HepG2 (cell line): Measurements from ENCODE around the gene NAV3. TPM values are rescaled to one million over a fixed set of nuclear protein-coding genes. Genes with fewer than 3 reads are reported as not detected.

ENCODE experiments used
- ATAC-seq: fragments of 200-7000 bp; cut with Tn5 transposase; 3 replicates; pipeline ENCODE4 v1.9.1; 2020; ENCODE audit warnings: mild to moderate bottlenecking, moderate library complexity
- BruUV-seq: library from RNA; stranded (reverse); fragments of 400-500 nt; replicated peaks from 2 replicates; lab custom pipeline; 2021; lab: Mats Ljungman, UMichigan
- CTCF ChIA-PET: fragments of 300-600 bp; formaldehyde crosslinking; extraction: SDS; loops from one replicate; lab custom pipeline; 2021; ENCODE audit warnings: low total read pairs, inconsistent platforms, low intra/inter-chr PET ratio; lab: Yijun Ruan, JAX
- POLR2A ChIA-PET: fragments of 350-600 bp; sonication (Branson Sonifier 250); formaldehyde crosslinking; loops from one replicate; lab custom pipeline; 2020; ENCODE audit warnings: antibody characterized with exemption, inconsistent platforms; lab: Yijun Ruan, JAX
- DNase-seq: peaks from one replicate; pipeline ENCODE4 v3.0.0-alpha.2; 2015; ENCODE audit warnings: low spot score
- FAIRE-seq: peaks from 3 replicates; lab custom pipeline; 2011; peaks lifted over from hg19 to GRCh38; lab: Jason Lieb, UNC
- H2AFZ ChIP-seq: one replicate; pipeline ENCODE4 v1.6.1; 2011; ENCODE audit warnings: low read length, inconsistent platforms
- H3K27ac ChIP-seq: fragments of 300-600 bp; 3 replicates; pipeline ENCODE4 v1.8.0; 2011; ENCODE audit warnings: mixed run types, mild to moderate bottlenecking, mixed read lengths, low read length, inconsistent platforms; ENCODE audit not compliant: insufficient read depth; ENCODE audit errors: extremely low read length
- H3K27me3 ChIP-seq, 2 experiments: fragments of 200-600 bp in 1 of 2; 2 replicates in 1 of 2; 3 replicates in 1 of 2; pipeline versions ENCODE4 v1.6.0 to v1.8.0; 2011; ENCODE audit warnings: low read length in 2 of 2, mild to moderate bottlenecking in 2 of 2, moderate library complexity in 2 of 2, inconsistent platforms in 1 of 2; ENCODE audit not compliant: insufficient read depth in 2 of 2, control insufficient read depth in 1 of 2
- H3K36me3 ChIP-seq, 2 experiments: fragments of 200-600 bp in 1 of 2; replicated peaks in 1 of 2; 2 replicates in 1 of 2; 3 replicates in 1 of 2; pipeline versions ENCODE4 v1.5.1 to v1.8.0; 2011; ENCODE audit warnings: low read length in 2 of 2, inconsistent platforms in 1 of 2; ENCODE audit not compliant: insufficient read depth in 2 of 2, control insufficient read depth in 1 of 2
- H3K4me1 ChIP-seq: 2 replicates; pipeline ENCODE4 v1.5.1; 2012; ENCODE audit warnings: low read length, inconsistent platforms; ENCODE audit not compliant: insufficient read depth
- H3K4me2 ChIP-seq: 2 replicates; pipeline ENCODE4 v1.6.0; 2011; ENCODE audit warnings: low read depth, low read length, inconsistent platforms
- H3K4me3 ChIP-seq, 3 experiments: fragments of 200-600 bp in 1 of 3; sonication (generic), shearing (Covaris generic) in 1 of 3; replicated peaks in 1 of 3; 2 replicates each; pipeline ENCODE4 v1.5.1; 2011 to 2016; ENCODE audit warnings: low read length in 3 of 3, inconsistent platforms in 2 of 3, low read depth in 2 of 3, mild to moderate bottlenecking in 2 of 3, control low read depth in 1 of 3, mixed read lengths in 1 of 3; ENCODE audit not compliant: insufficient read depth in 1 of 3
- H3K79me2 ChIP-seq: one replicate; pipeline ENCODE4 v1.6.1; 2011; ENCODE audit warnings: low read length, inconsistent platforms; ENCODE audit not compliant: insufficient read depth
- H3K9ac ChIP-seq: 2 replicates; pipeline ENCODE4 v1.6.0; 2011; ENCODE audit warnings: mild to moderate bottlenecking, low read depth, low read length, inconsistent platforms; ENCODE audit not compliant: insufficient read depth
- H3K9me3 ChIP-seq: 2 replicates; pipeline ENCODE4 v1.5.1; 2012; ENCODE audit warnings: mild to moderate bottlenecking, low read length
- H4K20me1 ChIP-seq: 2 replicates; pipeline ENCODE4 v1.6.0; 2011; ENCODE audit warnings: inconsistent platforms, mild to moderate bottlenecking, low read length, moderate library complexity; ENCODE audit not compliant: insufficient read depth
- BCLAF1 ChIP-seq: fragments of 450-650 bp; IDR thresholded peaks from 2 replicates; pipeline ENCODE4 v1.6.1; 2017; ENCODE audit warnings: mild to moderate bottlenecking
- GTF3A ChIP-seq: sonication (generic); formaldehyde crosslinking; conservative IDR thresholded peaks from 2 replicates; pipeline ENCODE4 v1.4.0; 2020; ENCODE audit warnings: mild to moderate bottlenecking, missing genetic modification reagents
- HES4 ChIP-seq: sonication (generic); formaldehyde crosslinking; IDR thresholded peaks from 2 replicates; pipeline ENCODE4 v1.9.0; 2021; ENCODE audit warnings: mild to moderate bottlenecking, missing genetic modification reagents, borderline replicate concordance
- HOXA5 ChIP-seq: sonication (generic); formaldehyde crosslinking; IDR thresholded peaks from 2 replicates; pipeline ENCODE4 v1.4.0; 2020; ENCODE audit warnings: missing genetic modification reagents
- HOXA9 ChIP-seq: sonication (generic); formaldehyde crosslinking; IDR thresholded peaks from 2 replicates; pipeline ENCODE4 v1.8.1; 2022; ENCODE audit warnings: missing genetic modification reagents, mild to moderate bottlenecking, moderate library complexity, borderline replicate concordance
- MED8 ChIP-seq: sonication (generic); formaldehyde crosslinking; IDR thresholded peaks from 2 replicates; pipeline ENCODE4 v1.8.1; 2023; ENCODE audit warnings: mild to moderate bottlenecking, missing genetic modification reagents; ENCODE audit not compliant: insufficient replicate concordance
- MTA3 ChIP-seq: sonication (generic); formaldehyde crosslinking; IDR thresholded peaks from 2 replicates; pipeline ENCODE4 v1.4.0; 2020; ENCODE audit warnings: missing genetic modification reagents
- RBM22 ChIP-seq: fragments of 200-400 bp; formaldehyde crosslinking; optimal IDR thresholded peaks from 2 replicates; pipeline ENCODE3; 2017; ENCODE audit warnings: mild to moderate bottlenecking, low read length, moderate library complexity
- SAFB2 ChIP-seq: sonication (generic); formaldehyde crosslinking; IDR thresholded peaks from 2 replicates; pipeline ENCODE4 v1.5.1; 2020; ENCODE audit warnings: missing genetic modification reagents, low read depth, mild to moderate bottlenecking, borderline replicate concordance
- SOX5 ChIP-seq: IDR thresholded peaks from 2 replicates; pipeline ENCODE4 v1.6.1; 2016; ENCODE audit warnings: borderline replicate concordance
- USF2 ChIP-seq, 2 experiments: sonication (generic) in 1 of 2; formaldehyde crosslinking in 1 of 2; IDR thresholded peaks; 2 replicates each; pipeline versions ENCODE4 v1.5.1 to v1.6.1; 2011 to 2020; ENCODE audit warnings: borderline replicate concordance in 1 of 2, low read depth in 1 of 2, low read length in 1 of 2, mild to moderate bottlenecking in 1 of 2, missing genetic modification reagents in 1 of 2, moderate library complexity in 1 of 2
- ZBTB10 ChIP-seq: sonication (generic); formaldehyde crosslinking; IDR thresholded peaks from 2 replicates; pipeline ENCODE4 v1.4.0; 2020; ENCODE audit warnings: missing genetic modification reagents, borderline replicate concordance
- ZNF75D ChIP-seq: sonication (generic); formaldehyde crosslinking; IDR thresholded peaks from 2 replicates; pipeline ENCODE4 v1.8.1; 2023; ENCODE audit warnings: missing genetic modification reagents, mild to moderate bottlenecking, borderline replicate concordance
- ZNF784 ChIP-seq: sonication (generic); formaldehyde crosslinking; IDR thresholded peaks from 2 replicates; pipeline ENCODE4 v1.5.1; 2020; ENCODE audit warnings: missing genetic modification reagents, mild to moderate bottlenecking, borderline replicate concordance
- ZNF788 ChIP-seq: sonication (generic); formaldehyde crosslinking; IDR thresholded peaks from 2 replicates; pipeline ENCODE4 v1.5.0; 2020; ENCODE audit warnings: mild to moderate bottlenecking, missing genetic modification reagents, borderline replicate concordance
- WGBS: methylation state at CpG from one replicate; pipeline ENCODE4 v1.1.6; 2017; ENCODE audit warnings: low lambda C conversion rate; 5-methylcytosine and 5-hydroxymethylcytosine counted together
- in situ Hi-C: cut with HindIII; loops from 2 replicates; pipeline ENCODE4 v1.10.0; 2017; ENCODE audit warnings: low pct_unique_long_range_greater_than_20kb; ENCODE audit not compliant: extremely low pct_ligation_motif_present
- intact Hi-C: fragments of 100-400 bp; cut with micrococcal nuclease; formaldehyde crosslinking; loops from one replicate; pipeline ENCODE4 v1.10.0; 2022; ENCODE audit not compliant: unreplicated experiment
- polyA plus RNA-seq, 8 experiments: library from polyadenylated mRNA; depleted of rRNA in 3 of 8; stranded (reverse) in 7 of 8; unstranded in 1 of 8; fragments of >200 nt; fragmentation: Illumina TruSeq in 4 of 8; extraction: Trizol in 4 of 8; gene quantifications; 2 replicates each; pipeline versions ENCODE4 v1.2.1 to v1.2.3, GENCODE V29; 2011 to 2016; ENCODE audit warnings: low read depth in 4 of 8, missing spikeins in 1 of 8, mixed read lengths in 1 of 8; ENCODE audit not compliant: insufficient read depth in 1 of 8
- total RNA-seq, 5 experiments: library from RNA; depleted of rRNA; stranded (reverse); fragments of >200 nt; fragmentation: Illumina TruSeq; extraction: Trizol; gene quantifications; 2 replicates each; pipeline ENCODE4 v1.2.3, GENCODE V29; 2016; ENCODE audit warnings: low read depth in 1 of 5

NAV3 gene
- total and polyA plus RNA-seq, 2 of the 13 experiments (the other 11 are each of a cell fraction or from before 2014, with no cell fraction given): 0.01 to 0.18 TPM

- Histone ChIP-seq H3K27ac (no peak overlapping the region), H3K4me2 (no peak overlapping the region), H2AFZ (no peak overlapping the region), H3K27me3 (no peaks in the 10 kb centered on the region), H3K4me1 (no peaks in the 10 kb centered on the region), H3K36me3 (no peaks in the 10 kb centered on the region), H3K9ac (no peak overlapping the region), H3K9me3 (no peaks in the 10 kb centered on the region), H4K20me1 (no peaks in the 10 kb centered on the region), H3K79me2 (no peaks in the 10 kb centered on the region), H3K4me3 (no peak overlapping the region)
- ChIA-PET POLR2A (no interaction called here), CTCF (no interaction called here)
- no peak for TF ChIP-seq HOXA9 (CRISPR knock-in tag)
- TF ChIP-seq ZBTB10 (CRISPR knock-in tag): no peak
- no peak for TF ChIP-seq ZNF788 (CRISPR knock-in tag)
- TF ChIP-seq ZNF784 (CRISPR knock-in tag): no peak
- no peak for TF ChIP-seq MTA3
- no peak for TF ChIP-seq ZNF75D (CRISPR knock-in tag)
- no peak for TF ChIP-seq BCLAF1
- no peak for TF ChIP-seq HOXA5 (CRISPR knock-in tag)
- TF ChIP-seq SOX5 (CRISPR knock-in tag): no peak
- TF ChIP-seq HES4 (CRISPR knock-in tag): no peak
- TF ChIP-seq SAFB2 (CRISPR knock-in tag): no peak
- no peak for TF ChIP-seq USF2 (IDR thresholded peaks at IDR 0.05; ENCODE audit: low read depth, low read length)
- no peak for TF ChIP-seq USF2 (CRISPR knock-in tag; IDR thresholded peaks at IDR 0.05; ENCODE audit: borderline replicate concordance)
- no peak for TF ChIP-seq GTF3A (CRISPR knock-in tag)
- no peak for TF ChIP-seq RBM22
- TF ChIP-seq MED8: no peak
- ATAC-seq: no peak
- intact Hi-C loops (no loop called here), in situ Hi-C loops (loop anchor here (25.0 kb wide), 1 partner anchor 1339 kb away; no protein-coding TSS in a partner anchor)
- WGBS: 24% methylated on average over 2 of the region's 2 CpGs
- DNase-seq: no peak
- no TSS peak for BruUV-seq
- no peak for FAIRE-seq
Measured at GRCh38 chr12:77998236-77998786, 167.6 kb downstream of the NAV3 start.
